ENCODE data around the gene NUP210.
"Not testable (repeated sequence)": the region's sequence is repeated elsewhere in the genome, so short reads cannot be mapped to it uniquely, and the experiment has no call there.

Gene NUP210

DNA sequence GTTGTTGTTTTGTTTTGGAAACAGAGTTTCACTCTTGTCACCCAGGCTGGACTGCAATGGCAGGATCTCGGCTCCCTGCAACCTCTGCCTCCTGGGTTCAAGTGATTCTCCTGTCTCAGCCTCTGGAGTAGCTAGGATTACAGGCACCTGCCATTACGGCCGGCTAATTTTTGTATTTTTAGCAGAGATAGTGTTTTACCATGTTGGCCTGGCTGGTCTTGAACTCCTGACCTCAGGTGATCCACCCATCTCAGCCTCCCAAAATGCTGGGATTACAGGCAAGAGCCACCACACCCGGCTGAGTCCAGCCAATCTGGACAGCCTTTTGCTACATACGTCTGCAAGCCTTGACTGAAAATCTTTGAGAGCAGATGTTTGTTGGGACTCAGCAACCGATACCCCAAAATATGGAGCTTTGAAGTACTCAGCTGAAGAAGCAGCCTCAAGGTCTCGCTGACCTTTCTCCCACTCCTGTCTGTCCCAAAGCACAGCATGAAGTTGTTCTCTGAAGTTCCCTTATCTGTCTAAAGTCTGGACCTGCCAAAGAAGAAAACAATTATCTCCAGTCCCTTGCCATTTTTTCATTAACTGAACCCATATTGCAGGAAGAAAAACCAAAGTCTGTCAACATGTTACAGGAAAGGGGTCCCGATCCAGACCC is 9.6 kb upstream of the NUP210 start:
- H3K9me3 ChIP-seq (ENCODE audit: control insufficient read depth in 2 of 2, low read length in 2 of 2): no peaks in the 10 kb centered on the region
- no peak overlapping the region for H3K4me3 ChIP-seq (ENCODE audit: low read length in 2 of 2)
- H3K27me3 ChIP-seq (ENCODE audit: control insufficient read depth in 1 of 2, insufficient read depth in 2 of 2, low read length in 2 of 2): no peaks in the 10 kb centered on the region
- H3K36me3 ChIP-seq (ENCODE audit: control insufficient read depth in 2 of 2, insufficient read depth in 2 of 2, low read length in 2 of 2): no peaks in the 10 kb centered on the region
- H3K27ac ChIP-seq (ENCODE audit: low read length): no peak overlapping the region
- no peaks in the 10 kb centered on the region for H3K4me1 ChIP-seq (ENCODE audit: control insufficient read depth, insufficient read depth, low read length)
- H3K9ac ChIP-seq (ENCODE audit: low read length in 2 of 2): no peak overlapping the region

GRCh38 chr3:13428678-13429077 is 8.6 kb upstream of the NUP210 start:
- H3K27me3 ChIP-seq (ENCODE audit: control insufficient read depth in 1 of 2, insufficient read depth in 2 of 2, low read length in 2 of 2); H3K36me3 ChIP-seq (ENCODE audit: control insufficient read depth in 2 of 2, insufficient read depth in 2 of 2, low read length in 2 of 2); H3K4me1 ChIP-seq (ENCODE audit: control insufficient read depth, insufficient read depth, low read length); H3K4me3 ChIP-seq (ENCODE audit: low read length in 2 of 2); H3K27ac ChIP-seq (ENCODE audit: low read length); H3K9me3 ChIP-seq (ENCODE audit: control insufficient read depth in 2 of 2, low read length in 2 of 2); H3K9ac ChIP-seq (ENCODE audit: low read length in 2 of 2): not testable (repeated sequence)

- Histone ChIP-seq H3K9ac (ENCODE audit: low read length in 2 of 2) (no peak overlapping the region), H3K36me3 (ENCODE audit: control insufficient read depth in 2 of 2, insufficient read depth in 2 of 2, low read length in 2 of 2) (no peaks in the 10 kb centered on the region), H3K27ac (ENCODE audit: low read length) (no peak overlapping the region), H3K27me3 (ENCODE audit: control insufficient read depth in 1 of 2, insufficient read depth in 2 of 2, low read length in 2 of 2) (no peaks in the 10 kb centered on the region), H3K4me3 (ENCODE audit: low read length in 2 of 2) (no peak overlapping the region), H3K9me3 (ENCODE audit: control insufficient read depth in 2 of 2, low read length in 2 of 2) (no peaks in the 10 kb centered on the region), H3K4me1 (ENCODE audit: control insufficient read depth, insufficient read depth, low read length) (no peaks in the 10 kb centered on the region)
Observed at GRCh38 chr3:13427662-13428603, 7.8 kb upstream of the NUP210 start.

- H3K4me1 ChIP-seq (ENCODE audit: control insufficient read depth, insufficient read depth, low read length): no peaks in the 10 kb centered on the region
- H3K27me3 ChIP-seq (ENCODE audit: control insufficient read depth in 1 of 2, insufficient read depth in 2 of 2, low read length in 2 of 2): no peaks in the 10 kb centered on the region
- H3K9me3 ChIP-seq (ENCODE audit: control insufficient read depth in 2 of 2, low read length in 2 of 2): no peaks in the 10 kb centered on the region
- H3K4me3 ChIP-seq (ENCODE audit: low read length in 2 of 2): no peak overlapping the region
- no peaks in the 10 kb centered on the region for H3K36me3 ChIP-seq (ENCODE audit: control insufficient read depth in 2 of 2, insufficient read depth in 2 of 2, low read length in 2 of 2)
- no peak overlapping the region for H3K9ac ChIP-seq (ENCODE audit: low read length in 2 of 2)
- no peak overlapping the region for H3K27ac ChIP-seq (ENCODE audit: low read length)
Observed at GRCh38 chr3:13426591-13426990, 6.5 kb upstream of the NUP210 start.

DNA sequence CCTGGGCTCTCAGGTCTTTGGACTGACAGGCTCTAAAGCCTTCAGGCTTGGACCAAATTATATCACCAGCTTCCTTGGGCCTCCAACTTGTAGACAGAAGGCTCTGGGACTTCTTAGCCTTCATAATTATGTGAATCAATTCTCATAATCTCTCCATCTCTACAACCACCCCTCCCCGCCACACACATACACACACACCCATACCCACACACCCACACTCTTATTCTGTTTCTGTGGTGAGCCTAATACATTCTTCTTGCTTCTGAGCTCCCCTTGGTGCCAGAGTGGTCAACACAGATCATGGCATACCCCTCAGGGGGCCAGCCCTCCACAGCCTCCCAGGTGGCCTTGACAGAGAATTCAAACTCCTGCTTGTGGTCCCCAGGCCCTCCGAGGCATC is 5.6 kb upstream of the NUP210 start:
- no peak overlapping the region for H3K4me3 ChIP-seq (ENCODE audit: low read length in 2 of 2)
- H3K9me3 ChIP-seq (ENCODE audit: control insufficient read depth in 2 of 2, low read length in 2 of 2): no peaks in the 10 kb centered on the region
- H3K9ac ChIP-seq (ENCODE audit: low read length in 2 of 2): no peak overlapping the region
- H3K27ac ChIP-seq (ENCODE audit: low read length): no peak overlapping the region
- H3K36me3 ChIP-seq (ENCODE audit: control insufficient read depth in 2 of 2, insufficient read depth in 2 of 2, low read length in 2 of 2): no peaks in the 10 kb centered on the region
- H3K27me3 ChIP-seq (ENCODE audit: control insufficient read depth in 1 of 2, insufficient read depth in 2 of 2, low read length in 2 of 2): no peaks in the 10 kb centered on the region
- no peaks in the 10 kb centered on the region for H3K4me1 ChIP-seq (ENCODE audit: control insufficient read depth, insufficient read depth, low read length)

DNA sequence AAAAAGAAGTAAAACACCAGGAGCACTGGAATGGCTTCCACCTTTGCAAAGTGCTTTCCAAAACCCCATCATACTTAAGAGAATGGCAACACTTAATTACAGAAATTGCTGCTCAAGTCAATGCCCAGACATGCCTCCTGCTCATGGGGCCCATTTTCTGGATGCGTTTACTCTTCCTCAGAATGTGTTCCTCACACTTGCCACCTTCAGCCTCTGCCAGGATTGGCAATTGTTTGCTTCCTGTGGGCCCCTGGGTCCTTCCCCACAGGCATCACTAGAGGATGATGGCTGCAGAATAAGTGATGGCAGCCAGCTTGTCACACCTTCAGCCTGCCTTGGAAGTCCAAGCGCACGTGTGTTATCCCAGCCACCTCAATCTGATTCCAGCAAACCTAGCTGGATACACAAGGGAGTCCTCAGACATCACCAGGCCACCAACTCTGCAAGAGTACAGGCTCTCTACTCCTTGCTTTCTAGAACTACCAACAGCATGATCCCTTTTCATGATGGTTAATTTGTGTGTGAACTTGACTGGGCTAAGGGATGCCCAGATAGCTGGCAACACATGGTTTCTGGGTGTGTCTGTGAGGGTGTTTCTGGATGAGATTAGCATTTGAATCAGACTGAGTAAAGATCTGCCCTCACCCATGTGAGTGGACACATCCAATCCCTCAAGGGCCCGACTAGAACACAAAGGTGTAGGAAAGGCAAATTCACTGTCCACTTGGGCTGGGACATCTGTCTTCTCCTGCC is 4.9 kb upstream of the NUP210 start:
- Histone ChIP-seq H3K36me3 (ENCODE audit: control insufficient read depth in 2 of 2, insufficient read depth in 2 of 2, low read length in 2 of 2) (no peaks in the 10 kb centered on the region), H3K27ac (ENCODE audit: low read length) (no peak overlapping the region), H3K4me3 (ENCODE audit: low read length in 2 of 2) (no peak overlapping the region), H3K4me1 (ENCODE audit: control insufficient read depth, insufficient read depth, low read length) (peaks cover 4% of the 10 kb centered on the region), H3K27me3 (ENCODE audit: control insufficient read depth in 1 of 2, insufficient read depth in 2 of 2, low read length in 2 of 2) (no peaks in the 10 kb centered on the region), H3K9ac (ENCODE audit: low read length in 2 of 2) (no peak overlapping the region), H3K9me3 (ENCODE audit: control insufficient read depth in 2 of 2, low read length in 2 of 2) (no peaks in the 10 kb centered on the region)

GRCh38 chr3:13424141-13424844 is 4.2 kb upstream of the NUP210 start:
- Histone ChIP-seq H3K27me3 (ENCODE audit: control insufficient read depth in 1 of 2, insufficient read depth in 2 of 2, low read length in 2 of 2) (no peaks in the 10 kb centered on the region), H3K9ac (ENCODE audit: low read length in 2 of 2) (no peak overlapping the region), H3K36me3 (ENCODE audit: control insufficient read depth in 2 of 2, insufficient read depth in 2 of 2, low read length in 2 of 2) (no peaks in the 10 kb centered on the region), H3K4me3 (ENCODE audit: low read length in 2 of 2) (no peak overlapping the region), H3K27ac (ENCODE audit: low read length) (no peak overlapping the region), H3K4me1 (ENCODE audit: control insufficient read depth, insufficient read depth, low read length) (peaks cover 8% of the 10 kb centered on the region), H3K9me3 (ENCODE audit: control insufficient read depth in 2 of 2, low read length in 2 of 2) (no peaks in the 10 kb centered on the region)

DNA sequence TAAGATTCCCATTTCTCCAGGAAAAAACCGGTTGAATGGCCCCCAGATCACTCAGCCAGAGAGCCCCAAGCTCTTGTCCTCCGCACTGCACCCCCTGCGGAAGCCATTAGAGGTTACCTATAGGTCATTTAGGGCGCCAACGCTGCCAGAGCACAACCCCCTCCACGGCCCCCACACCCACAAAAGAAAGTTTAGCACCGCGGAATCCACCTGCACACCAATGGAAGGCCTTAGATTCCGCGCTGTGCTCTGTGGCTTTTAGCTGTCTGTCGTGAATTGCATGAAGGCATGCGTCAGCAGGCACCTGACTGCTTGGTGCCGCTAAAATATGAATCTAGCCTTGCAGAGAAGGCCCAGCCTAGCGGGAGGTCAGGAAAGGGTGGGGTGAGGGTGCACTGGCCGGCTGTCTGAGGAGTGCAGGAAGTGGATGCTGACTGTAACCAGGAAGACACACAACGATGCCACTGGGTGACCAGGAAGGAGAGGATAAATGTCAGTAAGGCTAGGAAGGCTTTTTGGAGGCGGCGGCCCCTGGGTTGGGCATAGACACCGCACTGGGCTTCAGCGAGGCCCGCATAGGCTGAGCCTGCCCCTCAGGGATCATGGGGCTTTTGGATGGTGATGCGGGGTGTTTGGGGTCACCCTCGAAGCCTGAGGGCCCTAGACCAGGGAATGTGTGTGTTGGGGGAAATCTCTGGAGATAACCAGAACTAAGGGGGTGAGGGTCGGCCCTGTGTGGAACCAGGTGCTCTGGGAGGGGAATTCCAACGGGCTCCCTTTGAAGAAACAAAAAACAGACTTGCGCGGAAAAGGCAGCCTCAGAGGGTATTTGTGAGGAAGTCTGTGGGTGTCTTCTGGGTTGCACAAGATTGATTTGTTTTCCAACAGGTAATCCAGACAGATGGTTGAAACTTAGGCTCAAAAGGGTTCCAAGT is 976 bp upstream of the NUP210 start:
- Histone ChIP-seq H3K36me3 (ENCODE audit: control insufficient read depth in 2 of 2, insufficient read depth in 2 of 2, low read length in 2 of 2) (no peaks in the 10 kb centered on the region), H3K4me3 (ENCODE audit: low read length in 2 of 2) (no peak overlapping the region), H3K27ac (ENCODE audit: low read length) (no peak overlapping the region), H3K9ac (ENCODE audit: low read length in 2 of 2) (no peak overlapping the region), H3K4me1 (ENCODE audit: control insufficient read depth, insufficient read depth, low read length) (peaks cover 12% of the 10 kb centered on the region), H3K27me3 (ENCODE audit: control insufficient read depth in 1 of 2, insufficient read depth in 2 of 2, low read length in 2 of 2) (no peaks in the 10 kb centered on the region), H3K9me3 (ENCODE audit: control insufficient read depth in 2 of 2, low read length in 2 of 2) (no peaks in the 10 kb centered on the region)

DNA sequence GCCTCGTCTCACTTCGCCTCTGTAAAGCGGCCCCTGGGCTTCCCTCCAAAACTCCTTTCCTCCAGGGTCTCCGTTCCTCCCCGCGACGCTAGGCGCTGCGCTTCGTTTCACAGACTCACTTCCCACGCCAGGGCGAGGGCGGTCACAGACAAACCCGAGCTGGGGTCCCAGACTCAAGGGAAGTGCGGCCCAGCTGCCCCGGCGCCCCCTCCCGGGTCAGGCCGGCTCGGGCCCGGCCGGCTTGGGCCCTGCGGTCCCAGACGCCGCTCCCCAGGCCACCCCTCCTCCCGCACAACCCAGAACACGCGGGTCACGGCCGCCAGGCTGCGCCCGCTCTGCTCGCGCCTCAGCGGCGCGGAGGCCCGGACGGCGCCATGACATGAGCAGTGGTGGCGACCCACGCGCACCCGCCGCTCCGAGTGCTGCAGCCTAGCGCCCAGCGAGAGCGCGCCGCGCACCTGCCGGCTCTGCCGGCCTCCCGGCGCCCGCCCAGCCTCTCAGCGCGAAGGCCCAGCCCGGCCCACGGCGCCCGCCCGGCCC is 547 bp downstream of the NUP210 start:
- Histone ChIP-seq H3K4me1 (ENCODE audit: control insufficient read depth, insufficient read depth, low read length) (peaks cover 12% of the 10 kb centered on the region), H3K27ac (ENCODE audit: low read length) (no peak overlapping the region), H3K36me3 (ENCODE audit: control insufficient read depth in 2 of 2, insufficient read depth in 2 of 2, low read length in 2 of 2) (no peaks in the 10 kb centered on the region), H3K9ac (ENCODE audit: low read length in 2 of 2) (peak overlapping the region; percentile 72 to 74), H3K27me3 (ENCODE audit: control insufficient read depth in 1 of 2, insufficient read depth in 2 of 2, low read length in 2 of 2) (no peaks in the 10 kb centered on the region), H3K4me3 (ENCODE audit: low read length in 2 of 2) (peak overlapping the region; percentile 70 to 74), H3K9me3 (ENCODE audit: control insufficient read depth in 2 of 2, low read length in 2 of 2) (no peaks in the 10 kb centered on the region)
